Adipose tissue (tissue), 3 donors: ENCODE measurements around the gene PTEN. TPM values are rescaled to one million over a fixed set of nuclear protein-coding genes. Genes with fewer than 3 reads are reported as not detected.
"Not testable (repeated sequence)": the region's sequence is repeated elsewhere in the genome, so short reads cannot be mapped to it uniquely, and the experiment has no call there.

Experiments
- H3K27ac ChIP-seq: one replicate; pipeline ENCODE4 v1.5.1; 2013; ENCODE audit warnings: low read depth, low read length
- WGBS, 3 donors: extraction: QIAGEN DNeasy Blood & Tissue Kit; methylation state at CpG; one replicate each; pipeline ENCODE4 v1.1.7; 2013; 5-methylcytosine and 5-hydroxymethylcytosine counted together
- polyA plus RNA-seq, 3 donors: library from polyadenylated mRNA; stranded (reverse); fragments of 200-250 nt; gene quantifications; one replicate each; pipeline ENCODE4 v1.2.3, GENCODE V29; 2013
- donor health status: healthy with polysubstance abuse.
- donor health status: Bipolar disorder and iron deficiency.
- donor health status: healthy.

Gene PTEN
- polyA plus RNA-seq, 3 donors = 18.1 to 106 (median 46.5) TPM

- 41 to 91% (median 86%) methylated on average over 2 of the region's 2 CpGs for WGBS, 3 donors
- H3K27ac ChIP-seq = no peak overlapping the region
Measured at GRCh38 chr10:87896216-87896615, 32.8 kb downstream of the PTEN start.

- H3K27ac ChIP-seq = not testable (repeated sequence)
- WGBS, 3 donors = 96% methylated on average over 8 of the region's 8 CpGs
Measured at GRCh38 chr10:87897957-87898356, 34.5 kb downstream of the PTEN start.

- WGBS, 3 donors = 96 to 97% (median 96%) methylated on average over 8 of the region's 8 CpGs
- H3K27ac ChIP-seq = not testable (repeated sequence)
Measured at GRCh38 chr10:87903396-87903795, 40.0 kb downstream of the PTEN start.

- 94 to 99% (median 95%) methylated on average over 2 of the region's 2 CpGs for WGBS, 3 donors
Measured at GRCh38 chr10:87913156-87913921, 49.9 kb downstream of the PTEN start.

GRCh38 chr10:87915406-87915805 is 52.0 kb downstream of the PTEN start:
- no peak overlapping the region for H3K27ac ChIP-seq
- 87 to 90% (median 88%) methylated on average over 4 of the region's 4 CpGs for WGBS, 3 donors

More at GRCh38 chr10:87913156-87913921, 49.9 kb downstream of the PTEN start:
- no peak overlapping the region for H3K27ac ChIP-seq

GRCh38 chr10:87915989-87916388 is 52.6 kb downstream of the PTEN start:
- WGBS, 3 donors = 20 to 78% (median 40%) methylated on average over 1 of the region's 1 CpG
- H3K27ac ChIP-seq = no peak overlapping the region

GRCh38 chr10:87916515-87916914 is 53.1 kb downstream of the PTEN start:
- WGBS, 3 donors = 51 to 75% (median 71%) methylated on average over 3 of the region's 3 CpGs
- no peak overlapping the region for H3K27ac ChIP-seq

GRCh38 chr10:87918254-87918859 is 54.9 kb downstream of the PTEN start:
- H3K27ac ChIP-seq = no peak overlapping the region
- WGBS, 3 donors = 12 to 30% (median 19%) methylated on average over 3 of the region's 3 CpGs

GRCh38 chr10:87920538-87920937 is 57.1 kb downstream of the PTEN start:
- WGBS, 3 donors = 97 to 100% (median 99%) methylated on average over 4 of the region's 4 CpGs
- no peak overlapping the region for H3K27ac ChIP-seq

GRCh38 chr10:87921931-87922688 is 58.7 kb downstream of the PTEN start:
- H3K27ac ChIP-seq = no peak overlapping the region
- 67 to 71% (median 70%) methylated on average over 10 of the region's 10 CpGs for WGBS, 3 donors

- no peak overlapping the region for H3K27ac ChIP-seq
- WGBS, 3 donors = 88 to 100% (median 91%) methylated on average over 4 of the region's 4 CpGs
Measured at GRCh38 chr10:87923233-87923632, 59.8 kb downstream of the PTEN start.

GRCh38 chr10:87925570-87925969 is 62.1 kb downstream of the PTEN start:
- H3K27ac ChIP-seq = no peak overlapping the region
- 25 to 39% (median 36%) methylated on average over 2 of the region's 2 CpGs for WGBS, 3 donors

GRCh38 chr10:87927091-87927490 is 63.7 kb downstream of the PTEN start:
- 33 to 88% (median 40%) methylated on average over 2 of the region's 2 CpGs for WGBS, 3 donors
- H3K27ac ChIP-seq = no peak overlapping the region

- 45 to 57% (median 52%) methylated on average over 3 of the region's 3 CpGs for WGBS, 3 donors
- H3K27ac ChIP-seq = no peak overlapping the region
Measured at GRCh38 chr10:87928996-87929395, 65.6 kb downstream of the PTEN start.

GRCh38 chr10:87930141-87930540 is 66.7 kb downstream of the PTEN start:
- H3K27ac ChIP-seq = no peak overlapping the region
- 24 to 68% (median 54%) methylated on average over 1 of the region's 1 CpG for WGBS, 3 donors

GRCh38 chr10:87930934-87931835 is 67.8 kb downstream of the PTEN start:
- 76 to 85% (median 85%) methylated on average over 4 of the region's 4 CpGs for WGBS, 3 donors
- no peak overlapping the region for H3K27ac ChIP-seq

- H3K27ac ChIP-seq = no peak overlapping the region
Measured at GRCh38 chr10:87931836-87932230, 68.4 kb downstream of the PTEN start.
